Measurements from ENCODE around the gene MARCHF10.
A peak's percentile ranks its signal among the peaks of the same experiment; 100 is the strongest.

- TF ChIP-seq, protein P1, sequence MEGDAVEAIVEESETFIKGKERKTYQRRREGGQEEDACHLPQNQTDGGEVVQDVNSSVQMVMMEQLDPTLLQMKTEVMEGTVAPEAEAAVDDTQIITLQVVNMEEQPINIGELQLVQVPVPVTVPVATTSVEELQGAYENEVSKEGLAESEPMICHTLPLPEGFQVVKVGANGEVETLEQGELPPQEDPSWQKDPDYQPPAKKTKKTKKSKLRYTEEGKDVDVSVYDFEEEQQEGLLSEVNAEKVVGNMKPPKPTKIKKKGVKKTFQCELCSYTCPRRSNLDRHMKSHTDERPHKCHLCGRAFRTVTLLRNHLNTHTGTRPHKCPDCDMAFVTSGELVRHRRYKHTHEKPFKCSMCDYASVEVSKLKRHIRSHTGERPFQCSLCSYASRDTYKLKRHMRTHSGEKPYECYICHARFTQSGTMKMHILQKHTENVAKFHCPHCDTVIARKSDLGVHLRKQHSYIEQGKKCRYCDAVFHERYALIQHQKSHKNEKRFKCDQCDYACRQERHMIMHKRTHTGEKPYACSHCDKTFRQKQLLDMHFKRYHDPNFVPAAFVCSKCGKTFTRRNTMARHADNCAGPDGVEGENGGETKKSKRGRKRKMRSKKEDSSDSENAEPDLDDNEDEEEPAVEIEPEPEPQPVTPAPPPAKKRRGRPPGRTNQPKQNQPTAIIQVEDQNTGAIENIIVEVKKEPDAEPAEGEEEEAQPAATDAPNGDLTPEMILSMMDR (conservative IDR thresholded peaks at IDR 0.05): peak; percentile 97
- TF ChIP-seq ZFX (IDR thresholded peaks at IDR 0.05): no peak
Observed at GRCh38 chr17:62703776-62704380, 104.2 kb downstream of the MARCHF10 start.
